ENCODE results near the gene RNLS. TPM values are rescaled to one million over a fixed set of nuclear protein-coding genes. Genes with fewer than 3 reads are reported as not detected.
"Not testable (repeated sequence)": the region's sequence is repeated elsewhere in the genome, so short reads cannot be mapped to it uniquely, and the experiment has no call there.

Gene RNLS
- total RNA-seq, 1 donor from 2014 or later, result 10.4 TPM

DNA sequence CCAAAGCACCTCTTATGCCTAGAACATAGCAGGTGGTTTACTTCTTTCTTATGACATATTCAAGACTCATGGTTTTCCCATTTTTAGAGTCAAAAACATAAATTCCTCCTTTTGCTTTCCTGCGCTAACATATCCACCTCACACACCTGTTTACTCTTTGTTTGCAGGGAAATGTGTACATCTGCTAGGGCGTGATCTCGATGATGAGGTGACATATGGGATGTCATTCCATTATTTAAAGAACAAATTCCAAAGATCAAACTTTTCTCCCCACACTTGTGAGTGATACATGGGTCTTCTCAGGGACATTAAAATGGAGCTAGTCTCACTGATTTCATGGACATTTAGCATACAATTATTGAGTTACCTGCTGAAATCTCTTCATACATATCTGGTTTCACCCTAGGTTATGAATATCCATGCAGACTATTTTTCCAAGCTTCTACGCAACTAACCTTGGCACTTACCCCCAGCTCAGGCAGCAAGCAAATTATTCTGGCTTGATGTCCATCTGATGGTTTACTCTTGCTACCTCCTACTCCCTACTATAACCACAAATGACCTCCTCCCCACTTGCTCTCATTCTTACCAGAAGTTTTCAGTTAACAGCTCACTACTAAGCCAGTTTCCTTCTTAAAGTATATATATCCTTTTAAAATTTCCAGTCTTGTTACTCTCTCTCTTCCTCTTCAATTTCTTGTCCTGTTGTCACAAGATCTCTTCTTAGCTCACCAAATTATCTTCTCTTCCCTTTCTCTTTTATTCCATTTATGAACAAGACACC is 208.5 kb downstream of the RNLS start:
- DNase-seq (ENCODE audit: low spot score), result no peak
- intact Hi-C loops (cut with DNase I), result no loop called here

DNA sequence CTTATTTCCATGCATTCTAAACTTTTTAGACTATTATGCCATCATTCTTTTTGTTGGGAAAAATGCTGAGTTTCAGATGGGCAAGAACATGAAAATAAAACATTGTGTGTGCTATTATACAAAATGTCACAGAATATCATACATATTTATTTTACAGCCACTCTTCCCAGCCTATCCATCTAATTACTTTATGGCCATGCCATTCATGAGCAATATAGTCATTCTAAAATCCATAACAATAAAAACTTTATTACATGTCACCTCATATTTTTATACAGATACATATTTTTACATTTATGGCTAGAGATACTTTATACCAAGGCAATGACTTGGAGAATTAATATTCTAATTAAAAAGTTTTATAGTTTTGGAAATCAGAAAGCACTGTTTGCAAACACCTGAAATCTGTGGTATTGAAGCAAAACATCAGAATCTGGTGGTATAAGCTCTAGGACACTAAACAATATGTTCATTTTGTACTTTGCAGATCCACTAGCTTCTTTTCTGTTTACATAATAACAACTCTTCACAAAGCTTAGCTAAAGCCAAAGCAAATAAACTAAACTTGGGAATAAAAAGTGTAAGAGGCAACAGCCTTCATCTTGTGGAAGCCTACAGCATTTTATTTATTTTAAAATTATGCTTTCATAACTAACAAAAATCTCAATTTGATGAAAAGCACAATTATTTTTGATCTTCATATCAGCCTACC is 210.1 kb downstream of the RNLS start:
- DNase-seq (ENCODE audit: low spot score), result no peak
- intact Hi-C loops (cut with DNase I), result no loop called here

DNA sequence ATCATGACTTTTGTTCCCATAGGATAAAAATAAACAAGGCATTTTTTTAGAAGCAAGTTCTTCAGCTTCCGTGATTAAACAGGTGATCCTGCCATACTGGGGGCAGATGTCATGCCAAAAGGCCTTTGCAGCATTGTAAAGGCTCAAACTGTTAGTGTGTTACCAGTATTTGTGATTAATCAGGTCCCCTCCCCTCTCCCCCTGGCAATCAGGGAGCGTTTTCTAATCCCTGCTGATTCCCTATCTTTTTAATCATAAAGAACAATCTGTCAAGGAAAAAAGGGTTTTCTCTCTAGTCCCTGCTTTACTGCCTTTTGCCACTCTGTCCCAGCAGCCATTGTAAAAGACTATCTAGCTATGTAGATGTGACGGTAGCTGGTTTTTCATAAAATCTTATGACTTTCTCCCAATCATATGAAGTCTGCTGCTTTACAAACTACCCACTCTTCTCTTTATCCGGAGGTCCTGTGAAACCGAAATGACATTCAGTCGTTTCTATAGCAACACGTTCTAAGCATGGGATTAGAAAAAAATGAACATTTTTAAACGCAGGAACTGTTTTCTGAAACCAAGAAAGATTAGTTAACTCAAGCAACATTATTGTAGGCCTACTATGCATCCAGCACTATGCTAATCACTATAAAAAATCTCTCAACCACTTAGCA is 210.9 kb downstream of the RNLS start:
- no peak for DNase-seq (ENCODE audit: low spot score)
- intact Hi-C loops (cut with DNase I), result no loop called here

- no peak for DNase-seq (ENCODE audit: low spot score)
- intact Hi-C loops (cut with DNase I), result no loop called here
Measured at GRCh38 chr10:88370713-88371112, 212.4 kb downstream of the RNLS start.

GRCh38 chr10:88366772-88367171 is 216.3 kb downstream of the RNLS start:
- no peak for DNase-seq (ENCODE audit: low spot score)
- intact Hi-C loops (cut with DNase I), result no loop called here

- intact Hi-C loops (cut with DNase I), result no loop called here
Measured at GRCh38 chr10:88361995-88362807, 220.9 kb downstream of the RNLS start.

GRCh38 chr10:88361494-88361893 is 221.6 kb downstream of the RNLS start:
- intact Hi-C loops (cut with DNase I), result no loop called here
- DNase-seq (ENCODE audit: low spot score), result no peak

More at GRCh38 chr10:88361995-88362807, 220.9 kb downstream of the RNLS start:
- no peak for DNase-seq (ENCODE audit: low spot score)

DNA sequence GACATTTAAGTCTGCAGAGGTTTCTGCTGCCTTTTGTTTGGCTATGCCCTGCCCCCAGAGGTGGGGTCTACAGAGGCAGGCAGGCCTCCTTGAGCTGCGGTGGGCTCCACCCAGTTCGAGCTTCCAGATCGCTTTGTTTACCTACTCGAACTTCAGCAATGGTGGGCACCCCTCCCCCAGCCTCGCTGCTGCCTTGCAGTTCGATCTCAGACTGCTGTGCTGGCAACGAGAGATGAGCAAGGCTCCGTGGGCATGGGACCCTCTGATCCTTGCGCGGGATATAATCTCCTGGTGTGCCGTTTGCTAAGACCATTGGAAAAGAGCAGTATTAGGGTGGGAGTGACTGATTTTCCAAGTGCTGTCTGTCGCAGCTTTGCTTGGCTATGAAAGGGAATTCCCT is 227.4 kb downstream of the RNLS start:
- DNase-seq (ENCODE audit: low spot score); intact Hi-C loops (cut with DNase I): not testable (repeated sequence)

DNA sequence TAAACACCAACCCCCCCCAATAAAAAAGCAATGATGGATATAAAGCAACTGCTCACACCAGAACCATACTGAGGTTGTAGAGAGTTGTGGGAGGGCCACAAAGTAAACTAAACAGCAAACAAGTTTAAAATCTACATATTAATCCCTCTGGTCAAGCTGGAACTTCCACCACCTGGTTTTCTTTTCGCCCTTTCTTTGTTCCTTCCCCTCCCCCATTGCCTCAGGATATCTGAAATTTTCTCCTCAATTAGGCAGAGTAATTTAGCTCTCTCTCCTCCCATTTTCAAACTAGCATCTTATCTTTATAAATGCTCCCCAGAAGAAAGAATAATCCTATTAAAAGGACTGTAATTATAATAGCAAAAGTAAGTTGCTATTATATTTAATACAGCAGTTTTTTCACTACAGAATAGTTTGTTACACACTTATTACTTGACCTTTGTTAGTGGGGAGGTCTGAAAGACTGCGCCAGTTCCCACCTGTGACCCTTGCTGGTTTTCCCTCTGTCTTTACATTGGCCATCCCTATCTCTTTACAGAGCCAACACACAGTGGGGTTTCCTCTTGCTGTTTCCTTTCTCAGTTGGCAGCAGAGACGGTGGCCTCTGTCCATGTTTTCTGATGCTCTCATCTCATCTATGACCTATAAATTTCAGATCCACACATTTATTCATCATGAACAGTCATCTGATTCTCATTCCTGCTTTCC is 235.4 kb downstream of the RNLS start:
- no peak for DNase-seq (ENCODE audit: low spot score)

GRCh38 chr10:88347022-88347421 is 236.1 kb downstream of the RNLS start:
- no peak for DNase-seq (ENCODE audit: low spot score)
- intact Hi-C loops (cut with DNase I), result no loop called here

More for the DNA sequence above, 235.4 kb downstream of the RNLS start:
- intact Hi-C loops (cut with DNase I), result no loop called here

GRCh38 chr10:88346144-88346977 is 236.8 kb downstream of the RNLS start:
- DNase-seq (ENCODE audit: low spot score), result no peak
- intact Hi-C loops (cut with DNase I), result no loop called here

GRCh38 chr10:88343761-88344484 is 239.2 kb downstream of the RNLS start:
- no peak for DNase-seq (ENCODE audit: low spot score)
- intact Hi-C loops (cut with DNase I), result no loop called here

GRCh38 chr10:88342733-88343310 is 240.3 kb downstream of the RNLS start:
- intact Hi-C loops (cut with DNase I), result no loop called here
- DNase-seq (ENCODE audit: low spot score), result no peak

GRCh38 chr10:88337134-88337533 is 246.0 kb downstream of the RNLS start:
- no peak for DNase-seq (ENCODE audit: low spot score)
- intact Hi-C loops (cut with DNase I), result no loop called here

DNA sequence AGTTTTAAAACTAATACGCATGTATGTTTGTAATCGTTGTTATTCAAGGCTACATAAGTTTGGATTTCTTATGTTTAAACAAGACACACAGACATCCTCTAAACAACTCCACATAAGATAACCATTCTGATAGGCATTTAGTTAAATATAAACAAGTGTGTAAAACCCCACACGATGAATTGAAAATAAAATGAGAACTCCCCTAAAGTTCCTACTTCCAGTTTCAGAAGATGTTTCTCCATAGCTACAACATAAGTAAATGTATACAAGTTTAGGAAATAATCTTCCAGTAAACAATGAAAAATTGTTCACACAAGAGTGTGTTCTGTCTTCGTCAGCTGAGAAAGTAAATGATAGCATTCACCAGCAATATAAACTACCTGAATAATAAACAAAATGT is 246.8 kb downstream of the RNLS start:
- no peak for DNase-seq (ENCODE audit: low spot score)
- intact Hi-C loops (cut with DNase I), result no loop called here

GRCh38 chr10:88333248-88333630 is 249.9 kb downstream of the RNLS start:
- intact Hi-C loops (cut with DNase I), result no loop called here
- no peak for DNase-seq (ENCODE audit: low spot score)

GRCh38 chr10:88332503-88333247 is 250.4 kb downstream of the RNLS start:
- DNase-seq (ENCODE audit: low spot score), result no peak
- intact Hi-C loops (cut with DNase I), result no loop called here
